Esophagus squamous epithelium (tissue), 5 donors: ENCODE data around the gene CCNYL1. TPM values are rescaled to one million over a fixed set of nuclear protein-coding genes. Genes with fewer than 3 reads are reported as not detected.
"Not testable (repeated sequence)": the region's sequence is repeated elsewhere in the genome, so short reads cannot be mapped to it uniquely, and the experiment has no call there.

Source experiments
- DNase-seq: peaks from one replicate; lab custom pipeline; 2025; lab: John Stamatoyannopoulos, UW
- H3K27ac ChIP-seq, 4 donors: fragments of 200-600 bp; sonication (generic); one replicate each; pipeline ENCODE4 v1.5.1; 2016 to 2019; ENCODE audit warnings: mild to moderate bottlenecking in 1 of 4
- H3K27me3 ChIP-seq, 4 donors: fragments of 200-600 bp; sonication (generic); 1 replicate in 3 of 4; 2 replicates in 1 of 4; pipeline versions ENCODE4 v1.5.1 to v1.6.0; 2017 to 2021; ENCODE audit warnings: antibody characterized with exemption in 1 of 4
- H3K36me3 ChIP-seq, 3 donors: fragments of 200-600 bp; sonication (generic); one replicate each; pipeline ENCODE4 v1.5.1; 2016 to 2019
- H3K4me1 ChIP-seq, 3 donors: fragments of 200-600 bp; sonication (generic); one replicate each; pipeline ENCODE4 v1.5.1; 2017 to 2019
- H3K4me3 ChIP-seq, 4 donors: fragments of 200-600 bp; sonication (generic); 1 replicate in 3 of 4; 2 replicates in 1 of 4; pipeline ENCODE4 v1.5.1; 2016 to 2019; ENCODE audit warnings: mild to moderate bottlenecking in 2 of 4, moderate library complexity in 1 of 4
- H3K9me3 ChIP-seq, 3 donors: fragments of 200-600 bp; sonication (generic); one replicate each; pipeline ENCODE4 v1.5.1; 2016 to 2019
- POLR2A ChIP-seq, 4 donors: fragments of 450-650 bp; IDR thresholded peaks; one replicate each; pipeline ENCODE4 v1.6.1; 2017; ENCODE audit warnings: antibody characterized with exemption in 4 of 4, mild to moderate bottlenecking in 4 of 4, moderate library complexity in 3 of 4
- WGBS, 2 donors: methylation state at CpG; one replicate each; pipeline ENCODE4 v1.1.5; 2018; 5-methylcytosine and 5-hydroxymethylcytosine counted together
- intact Hi-C: fragments of 100-400 bp; cut with DNase I; formaldehyde crosslinking; loops from one replicate; pipeline ENCODE4 v1.15.0; 2022
- total RNA-seq, 4 donors: library from RNA; depleted of rRNA; stranded (reverse); fragments of >200 nt; gene quantifications; one replicate each; pipeline ENCODE4 v1.1.0, GENCODE V29; 2016
- TF ChIP-seq, protein P1 (sequence below), 6 experiments: fragments of 450-650 bp in 4 of 6; fragments of 200-600 bp in 2 of 6; sonication (generic) in 2 of 6; IDR thresholded peaks; one replicate each; pipeline ENCODE4 v1.5.1; 2016 to 2019; ENCODE audit warnings: antibody characterized with exemption in 6 of 6, mild to moderate bottlenecking in 4 of 6, moderate library complexity in 4 of 6
- donor health status: DM: yes; HTN: yes; CAD: no.

Gene CCNYL1
- total RNA-seq, 4 donors from 2014 or later: 12.6 to 24.8 (median 15.4) TPM

DNA sequence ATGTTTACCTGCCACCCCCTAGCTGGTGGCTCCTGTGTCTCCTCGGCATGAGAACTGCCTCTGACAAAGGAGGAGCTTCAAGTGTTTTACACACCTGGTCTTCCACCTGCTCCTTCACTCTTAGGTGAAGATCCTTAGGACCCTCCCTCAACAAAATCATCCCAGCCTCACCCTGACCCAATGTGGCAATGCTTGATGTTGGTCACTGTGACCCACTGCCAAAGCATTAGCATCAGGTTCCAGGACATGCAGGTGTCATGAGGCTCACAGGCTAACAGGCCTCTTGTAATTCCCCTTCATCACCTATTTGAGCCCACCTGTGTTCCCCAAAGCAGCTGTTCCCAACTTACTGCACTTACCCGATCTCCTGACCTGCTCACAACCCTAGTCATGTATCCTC lies 48.5 kb downstream of the CCNYL1 start:
- no peak overlapping the region for H3K27ac ChIP-seq
- WGBS, 2 donors: 87 to 91% methylated on average over 2 of the region's 2 CpGs
- intact Hi-C loops: loop anchor here (10.0 kb wide), 1 partner anchor 205 kb away; no protein-coding TSS in a partner anchor

DNA sequence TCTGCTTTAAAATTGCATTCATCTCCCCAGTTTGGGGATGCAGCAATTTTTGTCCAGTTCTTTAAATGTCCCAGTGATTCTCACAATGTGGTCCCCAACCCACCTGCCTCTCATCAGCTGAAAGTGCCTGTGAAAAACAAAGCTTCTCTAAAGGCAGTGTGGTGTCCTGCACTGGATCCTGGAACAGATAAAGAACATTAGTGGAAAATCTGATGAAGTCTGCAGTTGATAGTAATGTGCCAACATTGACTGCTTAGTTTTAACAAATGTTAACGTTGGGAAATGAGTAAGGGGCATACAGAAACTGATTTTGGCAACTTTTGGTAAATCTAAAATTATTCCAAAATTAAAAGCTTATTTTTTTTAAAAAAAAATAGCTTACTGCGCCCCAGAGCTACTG lies 49.0 kb downstream of the CCNYL1 start:
- 80 to 87% methylated on average over 2 of the region's 2 CpGs for WGBS, 2 donors

More for the DNA sequence above, 48.5 kb downstream of the CCNYL1 start:
- Histone ChIP-seq H3K4me3 (no peak overlapping the region), H3K36me3 (peaks cover 0 to 52% (median 0%) of the 10 kb centered on the region in 3 donors), H3K9me3 (no peaks in the 10 kb centered on the region), H3K27me3 (no peaks in the 10 kb centered on the region), H3K4me1 (no peaks in the 10 kb centered on the region)
- no peak for DNase-seq
- TF ChIP-seq, protein P1, sequence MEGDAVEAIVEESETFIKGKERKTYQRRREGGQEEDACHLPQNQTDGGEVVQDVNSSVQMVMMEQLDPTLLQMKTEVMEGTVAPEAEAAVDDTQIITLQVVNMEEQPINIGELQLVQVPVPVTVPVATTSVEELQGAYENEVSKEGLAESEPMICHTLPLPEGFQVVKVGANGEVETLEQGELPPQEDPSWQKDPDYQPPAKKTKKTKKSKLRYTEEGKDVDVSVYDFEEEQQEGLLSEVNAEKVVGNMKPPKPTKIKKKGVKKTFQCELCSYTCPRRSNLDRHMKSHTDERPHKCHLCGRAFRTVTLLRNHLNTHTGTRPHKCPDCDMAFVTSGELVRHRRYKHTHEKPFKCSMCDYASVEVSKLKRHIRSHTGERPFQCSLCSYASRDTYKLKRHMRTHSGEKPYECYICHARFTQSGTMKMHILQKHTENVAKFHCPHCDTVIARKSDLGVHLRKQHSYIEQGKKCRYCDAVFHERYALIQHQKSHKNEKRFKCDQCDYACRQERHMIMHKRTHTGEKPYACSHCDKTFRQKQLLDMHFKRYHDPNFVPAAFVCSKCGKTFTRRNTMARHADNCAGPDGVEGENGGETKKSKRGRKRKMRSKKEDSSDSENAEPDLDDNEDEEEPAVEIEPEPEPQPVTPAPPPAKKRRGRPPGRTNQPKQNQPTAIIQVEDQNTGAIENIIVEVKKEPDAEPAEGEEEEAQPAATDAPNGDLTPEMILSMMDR (IDR thresholded peaks at IDR 0.05): no peak
- no peak for TF ChIP-seq POLR2A (IDR thresholded peaks at IDR 0.05)

DNA sequence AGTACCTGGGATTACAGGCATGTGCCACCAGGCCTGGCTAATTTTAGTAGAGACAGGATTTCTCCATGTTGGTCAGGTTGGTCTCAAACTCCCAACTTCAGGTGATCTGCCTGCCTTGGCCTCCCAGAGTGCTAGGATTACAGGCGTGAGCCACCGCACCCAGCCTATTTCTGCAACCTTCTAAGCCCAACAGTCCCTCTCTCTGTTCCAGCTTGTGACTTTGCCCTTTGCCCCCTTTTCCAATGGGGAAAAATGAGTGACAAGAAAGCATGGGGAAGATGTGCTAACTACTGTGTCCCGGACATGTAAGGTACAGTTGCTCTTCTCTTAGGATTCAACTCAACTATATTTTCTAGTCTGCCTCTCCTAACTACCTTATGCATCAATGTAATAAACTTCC lies 50.0 kb downstream of the CCNYL1 start:
- not testable (repeated sequence) for H3K9me3 ChIP-seq, H3K27me3 ChIP-seq, DNase-seq, H3K4me3 ChIP-seq, H3K27ac ChIP-seq
- WGBS, 2 donors: 96 to 98% methylated on average over 3 of the region's 3 CpGs
- Histone ChIP-seq H3K4me1 (peaks cover 0 to 12% (median 0%) of the 10 kb centered on the region in 3 donors), H3K36me3 (peaks cover 0 to 49% (median 0%) of the 10 kb centered on the region in 3 donors)
- intact Hi-C loops: loop anchor here (10.0 kb wide), 1 partner anchor 203 kb away; no protein-coding TSS in a partner anchor

More for the DNA sequence above, 49.0 kb downstream of the CCNYL1 start:
- TF ChIP-seq, protein P1 (IDR thresholded peaks at IDR 0.05): no peak
- TF ChIP-seq POLR2A (IDR thresholded peaks at IDR 0.05): no peak
- Histone ChIP-seq H3K27me3 (no peaks in the 10 kb centered on the region), H3K9me3 (no peaks in the 10 kb centered on the region), H3K36me3 (peaks cover 0 to 47% (median 0%) of the 10 kb centered on the region in 3 donors), H3K27ac (no peak overlapping the region), H3K4me3 (no peak overlapping the region), H3K4me1 (peaks cover 0 to 2% (median 0%) of the 10 kb centered on the region in 3 donors)
- intact Hi-C loops: loop anchor here (10.0 kb wide), 1 partner anchor 204 kb away; no protein-coding TSS in a partner anchor
- no peak for DNase-seq

DNA sequence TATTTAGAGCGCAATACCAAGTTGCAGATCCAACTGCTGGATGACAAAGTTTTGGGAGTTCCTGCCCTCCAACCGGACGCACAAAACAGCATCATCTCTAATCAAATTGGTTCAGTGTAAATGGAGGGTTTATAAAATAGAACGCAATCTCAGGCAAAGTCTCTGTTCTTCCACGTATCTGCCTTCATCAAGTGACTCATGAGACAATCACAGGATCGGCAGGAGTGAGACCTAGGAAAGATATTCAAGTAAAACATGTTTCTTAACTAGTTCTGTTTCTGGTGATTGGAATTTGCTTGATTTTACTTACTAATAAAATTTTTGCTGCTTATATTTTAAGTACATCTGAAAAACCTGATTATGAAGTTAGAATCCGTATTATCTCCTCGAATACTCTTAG lies 50.7 kb downstream of the CCNYL1 start:
- DNase-seq: no peak
- 94 to 95% methylated on average over 8 of the region's 8 CpGs for WGBS, 2 donors
- H3K27me3 ChIP-seq: no peaks in the 10 kb centered on the region
- no peak overlapping the region for H3K27ac ChIP-seq
- intact Hi-C loops: loop anchor here (10.0 kb wide), 1 partner anchor 203 kb away; no protein-coding TSS in a partner anchor
- H3K9me3 ChIP-seq: no peaks in the 10 kb centered on the region
- H3K4me1 ChIP-seq: peaks cover 0 to 19% (median 1%) of the 10 kb centered on the region in 3 donors
- TF ChIP-seq POLR2A (IDR thresholded peaks at IDR 0.05): no peak
- TF ChIP-seq, protein P1 (IDR thresholded peaks at IDR 0.05): no peak
- H3K36me3 ChIP-seq: peaks cover 0 to 56% (median 2%) of the 10 kb centered on the region in 3 donors
- H3K4me3 ChIP-seq: no peak overlapping the region

DNA sequence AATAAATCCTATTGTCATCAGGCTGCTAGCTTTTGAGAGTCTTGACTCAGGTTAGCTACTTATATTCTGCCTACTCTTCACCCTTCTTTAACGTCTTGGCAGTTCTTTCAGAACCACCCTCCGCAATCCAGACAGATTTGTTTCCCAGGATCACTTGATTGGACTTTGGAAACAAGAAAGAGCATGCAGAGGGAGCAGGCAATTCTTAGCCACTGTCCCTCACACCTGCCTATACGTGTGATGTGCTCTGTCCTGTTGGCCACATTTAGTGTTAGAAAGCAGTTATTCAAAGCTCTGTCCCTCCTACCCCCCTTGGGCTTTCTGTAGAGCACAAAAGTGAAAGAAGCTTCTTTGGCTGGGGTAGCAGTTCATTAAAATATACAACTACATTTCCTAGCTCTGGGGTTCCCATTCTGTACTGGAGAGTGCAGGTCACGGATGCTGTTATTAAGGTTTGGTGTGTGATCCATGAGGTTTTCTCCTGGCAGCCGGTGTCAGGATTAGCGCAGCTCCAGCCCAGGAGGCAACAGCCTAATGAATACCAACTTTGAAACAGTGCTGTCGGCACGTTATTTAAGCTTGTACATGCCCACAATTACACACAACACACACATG lies 52.0 kb downstream of the CCNYL1 start:
- Histone ChIP-seq H3K36me3 (peaks cover 0 to 62% (median 7%) of the 10 kb centered on the region in 3 donors), H3K9me3 (no peaks in the 10 kb centered on the region), H3K4me1 (peaks cover 5 to 32% (median 13%) of the 10 kb centered on the region in 3 donors), H3K4me3 (no peak overlapping the region), H3K27ac (no peak overlapping the region), H3K27me3 (no peaks in the 10 kb centered on the region)
- TF ChIP-seq, protein P1 (IDR thresholded peaks at IDR 0.05): no peak
- 78 to 85% methylated on average over 5 to 8 of the region's 8 CpGs for WGBS, 2 donors
- intact Hi-C loops: loop anchor here (10.0 kb wide), 1 partner anchor 201 kb away; no protein-coding TSS in a partner anchor
- no peak for DNase-seq
